Panc1 (cell line): Measurements from ENCODE around the gene C5orf63. TPM values are rescaled to one million over a fixed set of nuclear protein-coding genes. Genes with fewer than 3 reads are reported as not detected.

Source experiments
- ATAC-seq: fragments of 200-7000 bp; cut with Tn5 transposase; 2 replicates; pipeline ENCODE4 v1.9.1; 2020; ENCODE audit warnings: mild to moderate bottlenecking, moderate library complexity
- BruUV-seq: library from RNA; stranded (reverse); fragments of 400-500 nt; replicated peaks from 2 replicates; lab custom pipeline; 2021; lab: Mats Ljungman, UMichigan
- CTCF ChIA-PET: fragments of 300-600 bp; sonication (Branson Sonifier 250); formaldehyde crosslinking; loops from one replicate; lab custom pipeline; 2022; ENCODE audit warnings: antibody characterized with exemption; lab: Charles Lee
- POLR2A ChIA-PET: fragments of 300-600 bp; sonication (Branson Sonifier 250); formaldehyde crosslinking; loops from one replicate; lab custom pipeline; 2022; ENCODE audit warnings: antibody characterized with exemption; lab: Charles Lee
- DNase-seq: peaks from one replicate; pipeline ENCODE4 v3.0.0-alpha.2; 2010; ENCODE audit warnings: low read depth, low spot score
- H3K27ac ChIP-seq: 2 replicates; pipeline ENCODE4 v1.5.1; 2011; ENCODE audit warnings: mild to moderate bottlenecking, low read length, inconsistent platforms
- H3K27me3 ChIP-seq: fragments of 200-500 bp; sonication (Bioruptor generic); 2 replicates; pipeline ENCODE4 v1.6.0; 2014; ENCODE audit warnings: low read length, inconsistent platforms; ENCODE audit not compliant: control insufficient read depth, insufficient read depth
- H3K36me3 ChIP-seq: fragments of 200-500 bp; sonication (Bioruptor generic); 2 replicates; pipeline ENCODE4 v1.5.1; 2014; ENCODE audit warnings: inconsistent platforms, mild to moderate bottlenecking, low read length, moderate library complexity; ENCODE audit not compliant: control insufficient read depth, insufficient read depth
- H3K4me1 ChIP-seq: 2 replicates; pipeline ENCODE4 v1.5.1; 2011; ENCODE audit warnings: inconsistent platforms, mild to moderate bottlenecking, low read length, moderate library complexity; ENCODE audit not compliant: control insufficient read depth, insufficient read depth
- H3K4me3 ChIP-seq, 2 experiments: 2 replicates each; pipeline ENCODE4 v1.5.1; 2011 to 2012; ENCODE audit warnings: low read depth in 2 of 2, low read length in 2 of 2, mild to moderate bottlenecking in 2 of 2, inconsistent platforms in 1 of 2, moderate library complexity in 1 of 2
- H3K9me3 ChIP-seq: fragments of 200-500 bp; sonication (Bioruptor generic); 2 replicates; pipeline ENCODE4 v1.5.1; 2014; ENCODE audit warnings: low read depth, mild to moderate bottlenecking, inconsistent platforms, low read length, moderate library complexity; ENCODE audit not compliant: control insufficient read depth, insufficient read depth
- CTCF ChIP-seq: fragments of 450-650 bp; IDR thresholded peaks from 2 replicates; pipeline ENCODE4 v1.5.1; 2017; ENCODE audit warnings: mild to moderate bottlenecking
- POLR2AphosphoS5 ChIP-seq: IDR thresholded peaks from 2 replicates; pipeline ENCODE4 v1.6.1; 2012; ENCODE audit warnings: mild to moderate bottlenecking, low read depth, low read length, moderate library complexity
- REST ChIP-seq, 2 experiments: IDR thresholded peaks; 2 replicates each; pipeline ENCODE4 v1.6.1; 2011 to 2012; ENCODE audit warnings: low read depth in 2 of 2, control low read depth in 1 of 2, low read length in 1 of 2, mild to moderate bottlenecking in 1 of 2, moderate library complexity in 1 of 2; ENCODE audit not compliant: insufficient read depth in 1 of 2
- SIN3A ChIP-seq: IDR thresholded peaks from 2 replicates; pipeline ENCODE4 v1.6.1; 2012; ENCODE audit warnings: low read depth, mild to moderate bottlenecking, low read length, moderate library complexity, borderline replicate concordance; ENCODE audit not compliant: insufficient read depth
- TCF7L2 ChIP-seq: IDR thresholded peaks from 2 replicates; pipeline ENCODE4 v1.6.1; 2011; ENCODE audit warnings: mild to moderate bottlenecking, low read depth, low read length, inconsistent platforms
- in situ Hi-C: cut with HindIII; loops from 2 replicates; pipeline ENCODE4 v1.10.0; 2016; ENCODE audit warnings: low sequenced_read_pairs, low pct_unique_long_range_greater_than_20kb
- intact Hi-C: fragments of 100-400 bp; cut with micrococcal nuclease; formaldehyde crosslinking; loops from one replicate; pipeline ENCODE4 v1.10.0; 2022; ENCODE audit not compliant: unreplicated experiment
- total RNA-seq: library from RNA; stranded (reverse); gene quantifications from one replicate; pipeline ENCODE4 v1.2.1, GENCODE V29; 2021; ENCODE audit not compliant: unreplicated experiment

The C5orf63 gene
- total RNA-seq, 1 experiment from 2014 or later, result 9.8 TPM

- no peak overlapping the region for H3K4me3 ChIP-seq
- ATAC-seq, result no peak
- in situ Hi-C loops, result no loop called here
- no peak overlapping the region for H3K27ac ChIP-seq
- no peaks in the 10 kb centered on the region for H3K36me3 ChIP-seq
- H3K4me1 ChIP-seq, result no peaks in the 10 kb centered on the region
- no peak for TF ChIP-seq TCF7L2
- no peak for TF ChIP-seq SIN3A
- TF ChIP-seq REST (IDR thresholded peaks at IDR 0.05; ENCODE audit: insufficient read depth in 1 of 2, low read depth in 2 of 2, low read length in 1 of 2), result no peak
- no peak for TF ChIP-seq POLR2AphosphoS5
- POLR2A ChIA-PET, result no interaction called here
- BruUV-seq, result no TSS peak
- H3K9me3 ChIP-seq, result no peaks in the 10 kb centered on the region
- DNase-seq, result no peak
- H3K27me3 ChIP-seq, result no peaks in the 10 kb centered on the region
- intact Hi-C loops, result no loop called here
- CTCF ChIA-PET, result no interaction called here
Measured at GRCh38 chr5:127014573-127014972, 58.7 kb downstream of the C5orf63 start.

GRCh38 chr5:127013407-127013806 is 59.9 kb downstream of the C5orf63 start:
- Histone ChIP-seq H3K4me3 (no peak overlapping the region), H3K4me1 (no peaks in the 10 kb centered on the region), H3K27me3 (no peaks in the 10 kb centered on the region), H3K9me3 (no peaks in the 10 kb centered on the region), H3K36me3 (no peaks in the 10 kb centered on the region), H3K27ac (no peak overlapping the region)
- ChIA-PET CTCF (no interaction called here), POLR2A (no interaction called here)
- no peak for ATAC-seq
- in situ Hi-C loops, result no loop called here
- no TSS peak for BruUV-seq
- DNase-seq, result no peak
- intact Hi-C loops, result no loop called here
- TF ChIP-seq CTCF (no peak), TCF7L2 (no peak), POLR2AphosphoS5 (no peak), SIN3A (no peak), REST (IDR thresholded peaks at IDR 0.05; ENCODE audit: insufficient read depth in 1 of 2, low read depth in 2 of 2, low read length in 1 of 2) (no peak)
